GM18870 (cell line): Measurements from ENCODE around the gene CYP20A1.
"Not testable (repeated sequence)": the region's sequence is repeated elsewhere in the genome, so short reads cannot be mapped to it uniquely, and the experiment has no call there.

ENCODE experiments used
- ATAC-seq: cut with Tn5 transposase; IDR thresholded peaks from one replicate; pipeline ENCODE4 v1.9.1; 2021; ENCODE audit warnings: moderate library complexity; ENCODE audit not compliant: unreplicated experiment

Gene CYP20A1

GRCh38 chr2:203238704-203239526 lies at the start of gene CYP20A1:
Gene CYP20A1, plus strand, starts transcription at chr2:203239018. Its CDS starts 45 bp downstream, at chr2:203239063.
- peak; percentile 83 for ATAC-seq

GRCh38 chr2:203190547-203190946 lies 48.3 kb upstream of the CYP20A1 start:
- not testable (repeated sequence) for ATAC-seq

GRCh38 chr2:203191026-203191425 lies 47.8 kb upstream of the CYP20A1 start:
- not testable (repeated sequence) for ATAC-seq

- no peak for ATAC-seq
Measured at GRCh38 chr2:203191961-203192360, 46.9 kb upstream of the CYP20A1 start.

- no peak for ATAC-seq
Measured at GRCh38 chr2:203195331-203196036, 43.3 kb upstream of the CYP20A1 start.

- no peak for ATAC-seq
Measured at GRCh38 chr2:203200866-203201265, 38.0 kb upstream of the CYP20A1 start.

- no peak for ATAC-seq
Measured at GRCh38 chr2:203201426-203201825, 37.4 kb upstream of the CYP20A1 start.

GRCh38 chr2:203209538-203209937 lies 29.3 kb upstream of the CYP20A1 start:
- ATAC-seq: no peak

- no peak for ATAC-seq
Measured at GRCh38 chr2:203225423-203226039, 13.3 kb upstream of the CYP20A1 start.

- not testable (repeated sequence) for ATAC-seq
Measured at GRCh38 chr2:203229674-203230073, 9.1 kb upstream of the CYP20A1 start.

GRCh38 chr2:203237346-203238238 lies 1.2 kb upstream of the CYP20A1 start:
- ATAC-seq: no peak

GRCh38 chr2:203238292-203238703 lies 520 bp upstream of the CYP20A1 start:
- no peak for ATAC-seq

- ATAC-seq: no peak
Measured at GRCh38 chr2:203240491-203240890, 1.7 kb downstream of the CYP20A1 start.

GRCh38 chr2:203242518-203242917 lies 3.7 kb downstream of the CYP20A1 start:
- ATAC-seq: no peak

GRCh38 chr2:203246646-203247045 lies 7.8 kb downstream of the CYP20A1 start:
- no peak for ATAC-seq

- no peak for ATAC-seq
Measured at GRCh38 chr2:203252818-203253217, 14.0 kb downstream of the CYP20A1 start.

- not testable (repeated sequence) for ATAC-seq
Measured at GRCh38 chr2:203253422-203254095, 14.7 kb downstream of the CYP20A1 start.

GRCh38 chr2:203261326-203262159 lies 22.7 kb downstream of the CYP20A1 start:
- no peak for ATAC-seq

- ATAC-seq: no peak
Measured at GRCh38 chr2:203279288-203279687, 40.5 kb downstream of the CYP20A1 start.
